Pancreas (tissue), 10 donors: ENCODE measurements around the gene MTUS2. TPM values are rescaled to one million over a fixed set of nuclear protein-coding genes. Genes with fewer than 3 reads are reported as not detected.

Experiments used
- ATAC-seq, 4 donors: fragments of 200-7000 bp; cut with Tn5 transposase; one replicate each; pipeline versions ENCODE4 v1.8.0 to v1.9.1; 2020; ENCODE audit warnings: mild to moderate bottlenecking in 4 of 4, moderate library complexity in 4 of 4
- DNase-seq, 6 donors: peaks; one replicate each; pipeline ENCODE4 v3.0.0-alpha.2; 2020
- FAIRE-seq: peaks from 2 replicates; lab custom pipeline; 2012; peaks lifted over from hg19 to GRCh38; lab: Jason Lieb, UNC
- H3K27ac ChIP-seq, 4 donors: fragments of 200-600 bp; sonication (generic); 1 replicate in 3 of 4; 2 replicates in 1 of 4; pipeline versions ENCODE4 v1.5.0 to v1.8.0; 2020
- H3K27me3 ChIP-seq, 4 donors: fragments of 200-600 bp; one replicate each; pipeline ENCODE4 v1.8.0; 2021
- H3K36me3 ChIP-seq, 3 donors: fragments of 200-600 bp; sonication (generic) in 1 of 3; one replicate each; pipeline versions ENCODE4 v1.5.0 to v1.8.0; 2020 to 2021
- H3K4me1 ChIP-seq, 3 donors: fragments of 200-600 bp; one replicate each; pipeline ENCODE4 v1.8.0; 2021
- H3K4me3 ChIP-seq, 4 donors: fragments of 200-600 bp; sonication (generic) in 2 of 4; one replicate each; pipeline versions ENCODE4 v1.5.0 to v1.8.0; 2020 to 2021
- H3K9me3 ChIP-seq, 4 donors: fragments of 200-600 bp; one replicate each; pipeline ENCODE4 v1.8.0; 2021
- CTCF ChIP-seq, 4 donors: fragments of 200-600 bp; sonication (generic) in 3 of 4; IDR thresholded peaks; one replicate each; pipeline versions ENCODE4 v1.5.0 to v1.8.0; 2021; ENCODE audit warnings: antibody characterized with exemption in 4 of 4
- WGBS, 2 donors: extraction: QIAGEN DNeasy Blood & Tissue Kit; methylation state at CpG; one replicate each; pipeline ENCODE4 v1.1.7; 2013; 5-methylcytosine and 5-hydroxymethylcytosine counted together
- intact Hi-C, 3 donors: fragments of 100-400 bp; cut with DNase I; formaldehyde crosslinking; loops; one replicate each; pipeline versions ENCODE4 v1.11.1 to v1.14.2; 2022
- polyA plus RNA-seq, 2 donors: library from polyadenylated mRNA; stranded (reverse); fragments of 200-250 nt; gene quantifications; one replicate each; pipeline ENCODE4 v1.2.3, GENCODE V29; 2013
- total RNA-seq, 6 donors: library from RNA; stranded (reverse); fragmentation: NEBNext Ultra II Directional in 4 of 6; extraction: Animal tissue kit (Norgen Biotek cat#: 25700) in 4 of 6; gene quantifications; one replicate each; pipeline versions ENCODE4 v1.2.1 to v1.2.4, GENCODE V29; 2021 to 2023
- donor health status: healthy with polysubstance abuse.
- donor health status: DM: no; HTN: no; CAD: no; lungs with moderate emphysema.
- donor health status: DM: no; HTN: no; CAD: no.
- donor health status: control.
- donor health status: control.
- donor health status: Bipolar disorder and iron deficiency.
- donor health status: DM: yes; HTN: yes; CAD: no.
- donor health status: DM: no; HTN: no; CAD: no.
- donor health status: DM: no; HTN: no; CAD: no.
- donor health status: DM: yes; HTN: yes; CAD: no.

The MTUS2 gene
- total and polyA plus RNA-seq, 8 donors, result 2.2 to 9.0 (median 4.8) TPM

GRCh38 chr13:28819735-28820098 is 422 bp upstream of the MTUS2 start:
- DNase-seq (peak; percentile 38 to 88 (median 56)), FAIRE-seq (no peak), ATAC-seq (peak; percentile 74 to 93 (median 90))
- intact Hi-C loops, result loop anchor here in 1 of 3 donors (10.0 kb wide), 1 partner anchor 545 kb away; no protein-coding TSS in a partner anchor
- Histone ChIP-seq H3K36me3 (no peaks in the 10 kb centered on the region), H3K4me1 (no peaks in the 10 kb centered on the region), H3K4me3 (peak overlapping the region in 2 of 4 donors; percentile 32 to 44), H3K27ac (no peak overlapping the region), H3K9me3 (no peaks in the 10 kb centered on the region), H3K27me3 (peaks cover 0 to 16% (median 5%) of the 10 kb centered on the region in 4 donors)
- no peak for TF ChIP-seq CTCF (IDR thresholded peaks at IDR 0.05)
- WGBS, 2 donors, result 0 to 1% methylated on average over 6 to 55 of the region's 55 CpGs

GRCh38 chr13:28822151-28822550 is 2.0 kb downstream of the MTUS2 start:
- no peak for FAIRE-seq
- no peak for DNase-seq
- ATAC-seq, result no peak
- no peaks in the 10 kb centered on the region for H3K9me3 ChIP-seq
- no peak overlapping the region for H3K27ac ChIP-seq
- H3K4me1 ChIP-seq, result no peaks in the 10 kb centered on the region
- no peak for TF ChIP-seq CTCF (IDR thresholded peaks at IDR 0.05)
- H3K36me3 ChIP-seq, result no peaks in the 10 kb centered on the region
- H3K27me3 ChIP-seq, result peaks cover 0 to 11% (median 5%) of the 10 kb centered on the region in 4 donors
- intact Hi-C loops, result no loop called here
- WGBS, 2 donors, result 83 to 87% methylated on average over 5 of the region's 5 CpGs
- no peak overlapping the region for H3K4me3 ChIP-seq

- DNase-seq (no peak), ATAC-seq (no peak), FAIRE-seq (no peak)
- Histone ChIP-seq H3K27me3 (peaks cover 0 to 7% (median 2%) of the 10 kb centered on the region in 4 donors), H3K27ac (no peak overlapping the region), H3K4me1 (no peaks in the 10 kb centered on the region), H3K36me3 (no peaks in the 10 kb centered on the region), H3K4me3 (no peak overlapping the region), H3K9me3 (no peaks in the 10 kb centered on the region)
- intact Hi-C loops, result no loop called here
- TF ChIP-seq CTCF (IDR thresholded peaks at IDR 0.05), result no peak
- WGBS, 2 donors, result 56 to 59% methylated on average over 3 of the region's 3 CpGs
Observed at GRCh38 chr13:28822801-28823200, 2.7 kb downstream of the MTUS2 start.

GRCh38 chr13:28825379-28825778 is 5.2 kb downstream of the MTUS2 start:
- FAIRE-seq (no peak), DNase-seq (no peak), ATAC-seq (peak in 1 of 4 donors; percentile 34)
- no peak for TF ChIP-seq CTCF (IDR thresholded peaks at IDR 0.05)
- intact Hi-C loops, result no loop called here
- WGBS, 2 donors, result 56 to 67% methylated on average over 3 of the region's 3 CpGs
- Histone ChIP-seq H3K36me3 (no peaks in the 10 kb centered on the region), H3K4me3 (no peak overlapping the region), H3K9me3 (no peaks in the 10 kb centered on the region), H3K4me1 (no peaks in the 10 kb centered on the region), H3K27me3 (peaks cover 0 to 7% (median 0%) of the 10 kb centered on the region in 4 donors), H3K27ac (no peak overlapping the region)

- no peak for DNase-seq
- FAIRE-seq, result no peak
- intact Hi-C loops, result no loop called here
- H3K4me3 ChIP-seq, result no peak overlapping the region
- no peak overlapping the region for H3K27ac ChIP-seq
- TF ChIP-seq CTCF (IDR thresholded peaks at IDR 0.05), result no peak
- peaks cover 0 to 7% (median 0%) of the 10 kb centered on the region in 4 donors for H3K9me3 ChIP-seq
- 26 to 31% methylated on average over 1 of the region's 1 CpG for WGBS, 2 donors
- no peaks in the 10 kb centered on the region for H3K4me1 ChIP-seq
- ATAC-seq, result no peak
- peaks cover 0 to 7% (median 0%) of the 10 kb centered on the region in 4 donors for H3K27me3 ChIP-seq
- no peaks in the 10 kb centered on the region for H3K36me3 ChIP-seq
Observed at GRCh38 chr13:28826368-28826767, 6.2 kb downstream of the MTUS2 start.
